HPDE6-E6E7 (cell line): ENCODE results near the gene ACBD6.
"Not testable (repeated sequence)": the region's sequence is repeated elsewhere in the genome, so short reads cannot be mapped to it uniquely, and the experiment has no call there.

ENCODE experiments used
- DNase-seq: peaks from one replicate; pipeline ENCODE4 v3.0.0; 2011; ENCODE audit warnings: missing footprints; ENCODE audit errors: extremely low spot score

ACBD6 gene

DNA sequence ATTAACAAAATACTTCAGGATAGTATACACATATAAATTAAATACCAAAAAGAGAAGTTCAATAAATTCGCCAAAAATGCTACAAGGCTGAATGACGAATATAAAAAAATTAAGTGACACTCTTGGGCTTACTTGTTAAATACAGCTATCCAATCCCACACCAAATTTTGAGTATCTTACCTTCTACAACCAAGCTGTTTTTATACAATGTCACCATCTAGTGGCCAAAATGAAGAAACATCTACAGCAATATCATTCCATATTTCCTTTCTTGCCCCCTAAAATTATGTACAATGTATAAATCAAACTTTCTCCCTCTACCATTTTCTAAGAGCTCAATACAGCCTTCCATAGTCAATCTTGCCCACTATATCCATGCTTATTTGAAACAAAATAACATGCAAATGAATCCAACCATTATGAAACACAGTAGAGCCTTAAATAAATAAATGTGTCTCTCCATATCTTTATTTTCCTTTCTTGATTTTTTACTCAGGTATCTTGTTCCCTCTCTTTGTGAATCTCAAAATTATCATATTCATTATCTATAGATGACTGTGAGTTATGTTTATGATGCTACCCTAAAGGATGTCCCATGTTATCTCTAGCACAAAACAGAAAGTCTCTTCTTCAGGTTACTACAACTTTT lies 86.3 kb downstream of the ACBD6 start:
- peak; percentile 26 for DNase-seq

DNA sequence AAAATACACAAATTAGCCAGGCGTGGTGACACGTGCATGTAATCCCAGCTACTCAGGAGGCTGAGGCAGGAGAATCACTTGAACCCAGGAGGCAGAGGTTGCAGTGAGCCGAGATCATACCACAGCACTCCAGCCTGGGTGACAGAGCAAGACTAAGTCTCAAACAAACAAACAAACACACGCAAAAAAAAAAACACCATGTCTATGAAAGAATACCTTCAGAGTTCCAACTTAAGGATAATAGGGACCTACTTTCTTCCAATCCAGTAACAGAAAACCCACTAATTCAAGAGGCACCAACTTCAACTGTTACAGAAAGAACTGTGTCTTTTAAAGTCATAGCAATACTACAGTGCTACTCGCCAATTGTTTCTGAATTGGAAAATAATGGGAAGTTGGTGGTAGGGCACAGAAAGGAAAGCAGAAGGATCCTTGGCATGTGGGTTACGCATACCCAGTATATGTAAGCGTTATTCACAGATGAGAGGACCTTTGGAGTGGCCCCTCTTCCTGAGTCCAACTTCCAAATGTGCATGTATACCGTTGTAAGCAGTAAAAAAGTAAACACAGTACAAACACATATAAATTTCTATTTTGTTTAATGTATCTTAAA lies 87.0 kb downstream of the ACBD6 start:
- no peak for DNase-seq

GRCh38 chr1:180412583-180412982 lies 89.8 kb downstream of the ACBD6 start:
- DNase-seq = no peak

GRCh38 chr1:180408128-180408527 lies 94.2 kb downstream of the ACBD6 start:
- not testable (repeated sequence) for DNase-seq

DNA sequence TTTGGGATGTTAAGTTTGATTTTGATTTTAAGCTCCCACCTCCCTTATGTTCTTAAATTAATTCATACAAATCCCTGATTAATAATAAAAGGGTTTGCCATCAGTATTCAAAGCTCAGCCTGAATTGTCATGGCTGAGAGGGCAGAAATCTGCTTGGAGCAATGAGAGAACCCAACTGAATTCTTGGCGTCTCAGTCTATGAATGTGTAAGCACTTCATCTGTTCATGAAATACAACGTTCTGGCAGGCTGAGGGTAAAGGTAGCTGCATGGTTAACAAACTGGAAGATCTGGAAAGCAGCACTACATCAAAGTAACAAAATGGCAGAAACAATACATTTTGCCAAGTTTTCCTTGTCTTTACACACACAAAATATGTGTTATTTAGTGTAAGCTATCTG lies 95.3 kb downstream of the ACBD6 start:
- no peak for DNase-seq

- no peak for DNase-seq
Measured at GRCh38 chr1:180402551-180402950, 99.8 kb downstream of the ACBD6 start.

DNA sequence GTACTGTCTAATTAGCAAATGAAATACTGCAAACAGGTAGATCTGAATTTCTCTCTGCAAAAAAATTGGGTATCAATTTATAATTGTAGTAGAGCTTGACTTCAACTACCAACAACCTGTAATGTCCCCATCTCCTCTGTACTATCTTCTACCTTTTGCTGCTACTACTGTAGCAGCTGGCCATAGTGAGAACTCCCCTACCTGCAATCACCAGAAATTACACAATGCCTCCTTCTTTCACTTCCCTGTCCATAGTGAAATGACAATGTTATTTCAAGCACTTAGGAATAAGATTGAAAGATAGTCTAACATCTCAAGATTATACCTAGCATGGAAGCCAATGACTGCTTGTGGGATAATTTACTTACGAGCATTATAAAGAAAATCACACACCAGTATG lies 100.4 kb downstream of the ACBD6 start:
- no peak for DNase-seq

GRCh38 chr1:180397175-180397574 lies 105.2 kb downstream of the ACBD6 start:
- no peak for DNase-seq

GRCh38 chr1:180392427-180393145 lies 109.8 kb downstream of the ACBD6 start:
- DNase-seq = no peak

GRCh38 chr1:180392020-180392419 lies 110.4 kb downstream of the ACBD6 start:
- DNase-seq = no peak

DNA sequence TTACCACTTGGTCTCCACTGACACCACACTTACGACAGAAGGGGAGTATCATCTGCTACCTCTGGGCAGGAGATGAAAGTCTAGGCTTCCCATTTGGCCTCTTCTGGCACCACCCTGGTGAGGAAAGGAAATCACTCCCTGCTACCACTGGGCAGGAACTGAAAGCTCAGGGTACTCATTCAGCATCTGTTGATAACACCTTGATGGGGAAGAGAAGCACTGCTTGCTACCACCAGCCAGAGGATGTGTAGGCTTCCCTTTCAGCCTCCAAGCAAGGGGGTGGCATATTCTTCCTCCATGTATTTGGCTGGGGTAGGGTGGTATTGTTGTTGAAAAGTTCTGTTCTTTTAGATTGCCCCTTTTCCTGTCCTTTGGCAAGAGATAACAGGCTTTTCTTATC lies 115.0 kb downstream of the ACBD6 start:
- DNase-seq = no peak

- no peak for DNase-seq
Measured at GRCh38 chr1:180386745-180387367, 115.5 kb downstream of the ACBD6 start.

DNA sequence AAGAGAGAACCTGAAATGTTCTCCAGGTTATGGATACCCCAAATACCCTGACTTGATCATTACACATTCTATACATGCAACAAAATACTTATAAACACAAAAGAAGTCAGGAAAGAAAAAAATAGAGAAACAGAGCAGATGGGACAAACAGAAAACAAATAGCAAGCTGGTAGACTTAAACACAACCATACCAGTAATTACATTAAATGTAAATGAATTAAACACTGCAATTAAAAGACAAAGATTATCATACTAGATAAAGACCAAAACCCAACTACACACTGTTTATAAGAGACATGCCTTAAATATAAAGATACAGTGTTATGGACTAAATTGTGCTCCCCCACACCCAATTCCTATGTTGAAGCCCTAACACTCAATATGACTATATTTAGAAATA lies 117.2 kb downstream of the ACBD6 start:
- no peak for DNase-seq

GRCh38 chr1:180384286-180385005 lies 117.9 kb downstream of the ACBD6 start:
- no peak for DNase-seq

GRCh38 chr1:180382326-180383115 lies 119.9 kb downstream of the ACBD6 start:
- no peak for DNase-seq

DNA sequence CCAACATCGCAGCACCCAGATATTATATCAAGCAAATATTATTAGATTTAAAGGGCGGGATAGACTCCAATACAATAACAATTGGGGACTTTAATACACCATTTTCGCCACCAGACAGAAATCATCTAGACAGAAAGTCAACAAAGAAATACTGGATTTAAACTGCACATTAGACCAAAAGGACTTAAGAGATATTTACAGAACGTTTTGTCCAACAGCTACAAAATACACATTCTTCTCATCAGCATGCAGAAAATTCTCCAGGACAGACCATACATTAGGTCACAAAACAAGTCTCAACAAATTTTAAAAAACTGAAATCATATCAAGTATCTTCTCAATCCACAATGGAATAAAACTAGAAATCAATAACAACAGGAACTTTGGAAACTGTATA lies 121.2 kb downstream of the ACBD6 start:
- no peak for DNase-seq

GRCh38 chr1:180380259-180381183 lies 121.9 kb downstream of the ACBD6 start:
- no peak for DNase-seq

- DNase-seq = no peak
Measured at GRCh38 chr1:180376800-180377199, 125.6 kb downstream of the ACBD6 start.

GRCh38 chr1:180376253-180376652 lies 126.1 kb downstream of the ACBD6 start:
- DNase-seq = no peak

- DNase-seq = no peak
Measured at GRCh38 chr1:180372728-180373127, 129.6 kb downstream of the ACBD6 start.
